SU-DHL-6 (cell line): Measurements from ENCODE around the gene NMT2.

Source experiments
- EZH2phosphoT487 ChIP-seq: fragments of 200-600 bp; sonication (generic), shearing (Covaris generic); conservative IDR thresholded peaks from 2 replicates; pipeline ENCODE4 v1.6.1; 2018; ENCODE audit warnings: mild to moderate bottlenecking, antibody characterized with exemption, low read length, moderate library complexity, mixed read lengths
- TF ChIP-seq, protein P1 (sequence below): fragments of 200-600 bp; sonication (generic); IDR thresholded peaks from one replicate; pipeline ENCODE4 v1.5.1; 2017; ENCODE audit warnings: antibody characterized with exemption, mild to moderate bottlenecking, low read length, moderate library complexity; ENCODE audit not compliant: insufficient read depth, poor library complexity, severe bottlenecking

DNA sequence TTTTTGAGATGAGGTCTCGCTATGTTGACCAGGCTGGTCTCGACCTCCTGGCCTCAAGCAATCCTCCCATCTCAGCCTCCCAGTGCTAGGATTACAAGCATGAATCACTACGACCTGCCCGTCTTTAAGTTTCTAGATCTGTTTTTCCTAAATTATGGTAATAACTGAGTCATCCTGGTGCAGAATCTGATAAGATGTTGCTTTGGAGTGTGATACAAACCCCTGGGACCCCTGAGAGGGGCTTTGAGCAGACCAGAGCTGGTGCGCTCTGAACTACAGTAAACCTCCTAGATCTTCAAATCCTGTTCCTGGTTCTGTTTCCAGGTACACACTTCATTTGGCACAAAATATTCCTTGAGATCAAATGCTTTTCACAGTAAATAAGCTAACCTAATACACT is 37.2 kb downstream of the NMT2 start:
- TF ChIP-seq EZH2phosphoT487: no peak
- TF ChIP-seq, protein P1, sequence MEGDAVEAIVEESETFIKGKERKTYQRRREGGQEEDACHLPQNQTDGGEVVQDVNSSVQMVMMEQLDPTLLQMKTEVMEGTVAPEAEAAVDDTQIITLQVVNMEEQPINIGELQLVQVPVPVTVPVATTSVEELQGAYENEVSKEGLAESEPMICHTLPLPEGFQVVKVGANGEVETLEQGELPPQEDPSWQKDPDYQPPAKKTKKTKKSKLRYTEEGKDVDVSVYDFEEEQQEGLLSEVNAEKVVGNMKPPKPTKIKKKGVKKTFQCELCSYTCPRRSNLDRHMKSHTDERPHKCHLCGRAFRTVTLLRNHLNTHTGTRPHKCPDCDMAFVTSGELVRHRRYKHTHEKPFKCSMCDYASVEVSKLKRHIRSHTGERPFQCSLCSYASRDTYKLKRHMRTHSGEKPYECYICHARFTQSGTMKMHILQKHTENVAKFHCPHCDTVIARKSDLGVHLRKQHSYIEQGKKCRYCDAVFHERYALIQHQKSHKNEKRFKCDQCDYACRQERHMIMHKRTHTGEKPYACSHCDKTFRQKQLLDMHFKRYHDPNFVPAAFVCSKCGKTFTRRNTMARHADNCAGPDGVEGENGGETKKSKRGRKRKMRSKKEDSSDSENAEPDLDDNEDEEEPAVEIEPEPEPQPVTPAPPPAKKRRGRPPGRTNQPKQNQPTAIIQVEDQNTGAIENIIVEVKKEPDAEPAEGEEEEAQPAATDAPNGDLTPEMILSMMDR: no peak
